ENCODE results near the gene CRNN.

CRNN gene
- 0 reads per million in 3 donors for total RNA-seq

- Histone ChIP-seq H3K4me3 (ENCODE audit: insufficient read depth, low read depth, low read length, poor library complexity, severe bottlenecking) (no peak within 1 kb of the TSS), H3K4me1 (ENCODE audit: control insufficient read depth, insufficient read depth, low read length, poor library complexity, severe bottlenecking) (no peaks in the 10 kb centered on the region), H3K36me3 (ENCODE audit: control insufficient read depth, insufficient read depth, low read length) (no peaks in the 10 kb centered on the region), H3K27me3 (replicated peaks; ENCODE audit: control insufficient read depth, insufficient read depth, low read length, poor library complexity, severe bottlenecking) (no peaks in the 10 kb centered on the region), H3K9me3 (ENCODE audit: control insufficient read depth, low read length) (no peaks in the 10 kb centered on the region), H3K27ac (ENCODE audit: insufficient read depth, low read length, poor library complexity, severe bottlenecking) (no peak within 1 kb of the TSS)
- no peak for DNase-seq
Measured at GRCh38 chr1:152413909-152414308, at the start of gene CRNN. TSS of gene CRNN (minus strand) at chr1:152414263. CDS start at chr1:152412233, 2,030 bp downstream.

DNA sequence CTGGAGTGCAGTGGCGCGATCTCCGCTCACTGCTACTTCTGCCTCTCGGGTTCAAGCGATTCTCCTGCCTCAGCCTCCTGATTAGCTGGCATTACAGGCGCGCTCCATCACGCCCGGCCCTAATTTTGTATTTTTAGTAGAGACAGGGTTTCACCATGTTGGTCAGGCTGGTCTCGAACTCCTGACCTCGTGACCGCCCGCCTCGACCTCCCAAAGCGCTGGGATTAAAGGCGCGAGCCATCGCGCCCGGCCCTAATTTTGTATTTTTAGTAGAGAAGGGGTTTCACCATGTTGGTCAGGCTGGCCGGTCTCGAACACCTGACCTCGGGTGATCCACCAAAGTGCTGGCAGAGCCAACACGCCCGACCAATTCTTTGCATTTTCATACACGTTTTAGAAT lies 48.6 kb upstream of the CRNN start:
- Histone ChIP-seq H3K4me3 (ENCODE audit: insufficient read depth, low read depth, low read length, poor library complexity, severe bottlenecking) (no peak overlapping the region), H3K27me3 (replicated peaks; ENCODE audit: control insufficient read depth, insufficient read depth, low read length, poor library complexity, severe bottlenecking) (no peaks in the 10 kb centered on the region), H3K27ac (ENCODE audit: insufficient read depth, low read length, poor library complexity, severe bottlenecking) (no peak overlapping the region), H3K36me3 (ENCODE audit: control insufficient read depth, insufficient read depth, low read length) (no peaks in the 10 kb centered on the region), H3K4me1 (ENCODE audit: control insufficient read depth, insufficient read depth, low read length, poor library complexity, severe bottlenecking) (no peaks in the 10 kb centered on the region), H3K9me3 (ENCODE audit: control insufficient read depth, low read length) (no peaks in the 10 kb centered on the region)
- no peak for DNase-seq

- H3K4me3 ChIP-seq (ENCODE audit: insufficient read depth, low read depth, low read length, poor library complexity, severe bottlenecking) = no peak overlapping the region
- H3K27me3 ChIP-seq (replicated peaks; ENCODE audit: control insufficient read depth, insufficient read depth, low read length, poor library complexity, severe bottlenecking) = no peaks in the 10 kb centered on the region
- no peaks in the 10 kb centered on the region for H3K9me3 ChIP-seq (ENCODE audit: control insufficient read depth, low read length)
- DNase-seq = peak; percentile 18 to 55 (median 33)
- H3K36me3 ChIP-seq (ENCODE audit: control insufficient read depth, insufficient read depth, low read length) = no peaks in the 10 kb centered on the region
- no peak overlapping the region for H3K27ac ChIP-seq (ENCODE audit: insufficient read depth, low read length, poor library complexity, severe bottlenecking)
- no peaks in the 10 kb centered on the region for H3K4me1 ChIP-seq (ENCODE audit: control insufficient read depth, insufficient read depth, low read length, poor library complexity, severe bottlenecking)
Measured at GRCh38 chr1:152461544-152461943, 47.5 kb upstream of the CRNN start.

GRCh38 chr1:152460529-152460899 lies 46.5 kb upstream of the CRNN start:
- no peaks in the 10 kb centered on the region for H3K27me3 ChIP-seq (replicated peaks; ENCODE audit: control insufficient read depth, insufficient read depth, low read length, poor library complexity, severe bottlenecking)
- H3K36me3 ChIP-seq (ENCODE audit: control insufficient read depth, insufficient read depth, low read length) = no peaks in the 10 kb centered on the region
- no peaks in the 10 kb centered on the region for H3K4me1 ChIP-seq (ENCODE audit: control insufficient read depth, insufficient read depth, low read length, poor library complexity, severe bottlenecking)
- H3K9me3 ChIP-seq (ENCODE audit: control insufficient read depth, low read length) = no peaks in the 10 kb centered on the region
- no peak for DNase-seq
- no peak overlapping the region for H3K27ac ChIP-seq (ENCODE audit: insufficient read depth, low read length, poor library complexity, severe bottlenecking)
- no peak overlapping the region for H3K4me3 ChIP-seq (ENCODE audit: insufficient read depth, low read depth, low read length, poor library complexity, severe bottlenecking)

GRCh38 chr1:152459596-152460528 lies 45.8 kb upstream of the CRNN start:
- Histone ChIP-seq H3K4me1 (ENCODE audit: control insufficient read depth, insufficient read depth, low read length, poor library complexity, severe bottlenecking) (no peaks in the 10 kb centered on the region), H3K27me3 (replicated peaks; ENCODE audit: control insufficient read depth, insufficient read depth, low read length, poor library complexity, severe bottlenecking) (no peaks in the 10 kb centered on the region), H3K36me3 (ENCODE audit: control insufficient read depth, insufficient read depth, low read length) (no peaks in the 10 kb centered on the region), H3K27ac (ENCODE audit: insufficient read depth, low read length, poor library complexity, severe bottlenecking) (peak overlapping the region; percentile 11), H3K9me3 (ENCODE audit: control insufficient read depth, low read length) (no peaks in the 10 kb centered on the region), H3K4me3 (ENCODE audit: insufficient read depth, low read depth, low read length, poor library complexity, severe bottlenecking) (no peak overlapping the region)
- peak; percentile 40 to 59 (median 45) for DNase-seq

DNA sequence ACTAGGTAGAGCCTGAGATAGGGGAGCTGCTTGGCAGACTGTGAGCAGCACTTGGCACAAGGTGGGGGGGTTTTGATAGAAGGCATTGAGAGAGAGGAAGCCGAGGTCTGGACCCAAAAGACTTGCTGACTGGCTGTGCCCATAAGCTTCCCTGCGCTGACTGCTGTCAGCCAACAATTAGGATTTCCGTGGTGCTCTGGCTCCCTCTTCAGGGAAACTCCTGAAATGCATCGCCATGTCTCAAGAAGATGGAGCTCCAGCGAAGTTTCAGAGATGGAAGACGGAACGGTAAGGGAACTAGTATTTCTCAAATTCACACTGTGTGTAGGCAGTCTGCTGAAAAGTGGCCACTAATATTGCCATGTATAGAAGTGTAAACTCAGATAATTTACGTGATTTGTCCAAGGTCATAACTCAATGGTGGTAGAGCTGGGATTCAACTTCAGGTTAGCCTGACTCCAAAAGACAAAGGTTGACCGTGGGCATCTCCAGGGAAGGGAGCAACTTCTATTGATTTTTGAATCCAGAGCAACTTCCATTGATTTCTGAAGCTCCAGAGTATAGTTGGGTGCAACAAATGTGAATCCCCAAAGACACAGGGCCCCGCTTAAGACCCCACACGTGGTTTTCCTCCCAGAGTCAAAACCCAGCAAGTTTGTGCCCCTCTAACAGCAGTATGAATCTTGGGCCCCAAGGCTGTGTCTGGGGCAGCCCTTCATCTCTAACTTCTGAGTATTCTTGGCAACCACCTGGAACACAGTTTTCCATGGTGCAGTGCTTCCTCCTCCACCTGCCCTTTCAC lies 44.5 kb upstream of the CRNN start:
- Histone ChIP-seq H3K4me3 (ENCODE audit: insufficient read depth, low read depth, low read length, poor library complexity, severe bottlenecking) (no peak overlapping the region), H3K27me3 (replicated peaks; ENCODE audit: control insufficient read depth, insufficient read depth, low read length, poor library complexity, severe bottlenecking) (no peaks in the 10 kb centered on the region), H3K4me1 (ENCODE audit: control insufficient read depth, insufficient read depth, low read length, poor library complexity, severe bottlenecking) (no peaks in the 10 kb centered on the region), H3K36me3 (ENCODE audit: control insufficient read depth, insufficient read depth, low read length) (no peaks in the 10 kb centered on the region), H3K27ac (ENCODE audit: insufficient read depth, low read length, poor library complexity, severe bottlenecking) (no peak overlapping the region), H3K9me3 (ENCODE audit: control insufficient read depth, low read length) (no peaks in the 10 kb centered on the region)
- DNase-seq = peak; percentile 59 to 71 (median 63)

- Histone ChIP-seq H3K9me3 (ENCODE audit: control insufficient read depth, low read length) (no peaks in the 10 kb centered on the region), H3K27ac (ENCODE audit: insufficient read depth, low read length, poor library complexity, severe bottlenecking) (no peak overlapping the region), H3K36me3 (ENCODE audit: control insufficient read depth, insufficient read depth, low read length) (no peaks in the 10 kb centered on the region), H3K4me3 (ENCODE audit: insufficient read depth, low read depth, low read length, poor library complexity, severe bottlenecking) (no peak overlapping the region), H3K4me1 (ENCODE audit: control insufficient read depth, insufficient read depth, low read length, poor library complexity, severe bottlenecking) (no peaks in the 10 kb centered on the region), H3K27me3 (replicated peaks; ENCODE audit: control insufficient read depth, insufficient read depth, low read length, poor library complexity, severe bottlenecking) (no peaks in the 10 kb centered on the region)
- DNase-seq = no peak
Measured at GRCh38 chr1:152457561-152457960, 43.5 kb upstream of the CRNN start.

DNA sequence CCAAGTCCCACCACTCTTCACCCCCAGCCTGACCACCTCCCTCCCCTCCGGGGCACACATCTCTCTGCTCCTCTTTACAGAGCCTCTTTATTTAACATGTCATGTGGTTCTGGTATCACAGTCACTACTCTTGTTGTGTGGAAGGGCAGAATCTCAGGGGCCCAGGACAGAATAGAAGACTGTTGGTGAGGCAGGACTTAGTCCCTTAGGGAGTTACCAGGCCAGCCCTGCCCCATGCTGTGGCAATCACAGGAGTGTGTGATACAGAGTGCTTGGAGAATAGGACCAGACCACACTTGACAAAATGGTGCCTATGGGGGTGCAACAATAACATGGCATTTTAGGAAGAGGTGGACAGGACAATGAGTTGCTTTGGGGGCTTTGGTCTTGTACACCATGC lies 43.0 kb upstream of the CRNN start:
- no peaks in the 10 kb centered on the region for H3K36me3 ChIP-seq (ENCODE audit: control insufficient read depth, insufficient read depth, low read length)
- no peak overlapping the region for H3K4me3 ChIP-seq (ENCODE audit: insufficient read depth, low read depth, low read length, poor library complexity, severe bottlenecking)
- H3K9me3 ChIP-seq (ENCODE audit: control insufficient read depth, low read length) = no peaks in the 10 kb centered on the region
- no peak overlapping the region for H3K27ac ChIP-seq (ENCODE audit: insufficient read depth, low read length, poor library complexity, severe bottlenecking)
- no peak for DNase-seq
- no peaks in the 10 kb centered on the region for H3K27me3 ChIP-seq (replicated peaks; ENCODE audit: control insufficient read depth, insufficient read depth, low read length, poor library complexity, severe bottlenecking)
- no peaks in the 10 kb centered on the region for H3K4me1 ChIP-seq (ENCODE audit: control insufficient read depth, insufficient read depth, low read length, poor library complexity, severe bottlenecking)

GRCh38 chr1:152451254-152451653 lies 37.2 kb upstream of the CRNN start:
- H3K4me3 ChIP-seq (ENCODE audit: insufficient read depth, low read depth, low read length, poor library complexity, severe bottlenecking) = no peak overlapping the region
- no peaks in the 10 kb centered on the region for H3K27me3 ChIP-seq (replicated peaks; ENCODE audit: control insufficient read depth, insufficient read depth, low read length, poor library complexity, severe bottlenecking)
- H3K36me3 ChIP-seq (ENCODE audit: control insufficient read depth, insufficient read depth, low read length) = no peaks in the 10 kb centered on the region
- H3K4me1 ChIP-seq (ENCODE audit: control insufficient read depth, insufficient read depth, low read length, poor library complexity, severe bottlenecking) = no peaks in the 10 kb centered on the region
- no peak overlapping the region for H3K27ac ChIP-seq (ENCODE audit: insufficient read depth, low read length, poor library complexity, severe bottlenecking)
- no peaks in the 10 kb centered on the region for H3K9me3 ChIP-seq (ENCODE audit: control insufficient read depth, low read length)
- DNase-seq = no peak

GRCh38 chr1:152449661-152450060 lies 35.6 kb upstream of the CRNN start:
- H3K9me3 ChIP-seq (ENCODE audit: control insufficient read depth, low read length) = no peaks in the 10 kb centered on the region
- no peaks in the 10 kb centered on the region for H3K36me3 ChIP-seq (ENCODE audit: control insufficient read depth, insufficient read depth, low read length)
- no peaks in the 10 kb centered on the region for H3K27me3 ChIP-seq (replicated peaks; ENCODE audit: control insufficient read depth, insufficient read depth, low read length, poor library complexity, severe bottlenecking)
- no peaks in the 10 kb centered on the region for H3K4me1 ChIP-seq (ENCODE audit: control insufficient read depth, insufficient read depth, low read length, poor library complexity, severe bottlenecking)
- no peak overlapping the region for H3K27ac ChIP-seq (ENCODE audit: insufficient read depth, low read length, poor library complexity, severe bottlenecking)
- DNase-seq = no peak
- H3K4me3 ChIP-seq (ENCODE audit: insufficient read depth, low read depth, low read length, poor library complexity, severe bottlenecking) = no peak overlapping the region

Measured in effector memory CD4-positive, alpha-beta T cell (primary cell).